ENCODE data around the gene OR13H1.
"Not testable (repeated sequence)": the region's sequence is repeated elsewhere in the genome, so short reads cannot be mapped to it uniquely, and the experiment has no call there.

Gene OR13H1, protein sequence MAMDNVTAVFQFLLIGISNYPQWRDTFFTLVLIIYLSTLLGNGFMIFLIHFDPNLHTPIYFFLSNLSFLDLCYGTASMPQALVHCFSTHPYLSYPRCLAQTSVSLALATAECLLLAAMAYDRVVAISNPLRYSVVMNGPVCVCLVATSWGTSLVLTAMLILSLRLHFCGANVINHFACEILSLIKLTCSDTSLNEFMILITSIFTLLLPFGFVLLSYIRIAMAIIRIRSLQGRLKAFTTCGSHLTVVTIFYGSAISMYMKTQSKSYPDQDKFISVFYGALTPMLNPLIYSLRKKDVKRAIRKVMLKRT

DNA sequence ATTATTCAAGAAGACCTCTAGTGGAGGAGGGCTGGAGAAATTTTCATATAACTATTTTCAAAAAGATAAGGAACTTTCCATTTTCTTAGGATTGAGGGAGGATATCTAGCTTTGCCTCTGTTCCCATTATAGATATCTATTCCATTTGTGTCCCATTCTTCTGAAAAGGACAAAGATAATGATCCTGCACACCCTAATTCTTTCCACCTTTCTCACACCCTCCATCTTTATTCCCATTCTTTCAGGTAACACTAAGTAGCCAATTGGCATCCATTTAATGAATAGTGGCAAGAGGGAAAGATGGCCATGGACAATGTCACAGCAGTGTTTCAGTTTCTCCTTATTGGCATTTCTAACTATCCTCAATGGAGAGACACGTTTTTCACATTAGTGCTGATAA lies at the start of gene OR13H1:
Gene OR13H1 (plus strand): TSS at position 301 of the 400 bp plus-strand sequence. CDS start 0 bp downstream, at position 301.
- no peak for DNase-seq

DNA sequence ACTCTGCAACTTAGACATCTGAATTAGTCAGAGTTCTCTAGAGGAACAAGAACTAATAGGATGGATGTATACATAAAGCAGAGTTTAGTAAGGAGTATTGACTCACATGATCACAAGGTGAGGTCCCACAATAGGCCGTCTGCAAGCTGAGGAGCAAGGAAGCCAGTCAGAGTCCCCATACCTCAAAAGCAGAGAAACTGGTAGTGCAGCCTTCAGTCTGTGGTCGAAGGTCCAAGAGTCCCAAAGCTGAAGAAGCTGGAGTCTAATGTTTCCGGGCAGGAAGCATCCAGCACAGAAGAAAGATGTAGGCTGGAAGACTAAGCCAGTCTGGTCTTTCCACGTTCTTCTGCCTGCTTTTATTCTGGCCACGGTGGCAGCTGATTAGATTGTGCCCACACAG lies 42.3 kb upstream of the OR13H1 start:
- DNase-seq, result not testable (repeated sequence)

DNA sequence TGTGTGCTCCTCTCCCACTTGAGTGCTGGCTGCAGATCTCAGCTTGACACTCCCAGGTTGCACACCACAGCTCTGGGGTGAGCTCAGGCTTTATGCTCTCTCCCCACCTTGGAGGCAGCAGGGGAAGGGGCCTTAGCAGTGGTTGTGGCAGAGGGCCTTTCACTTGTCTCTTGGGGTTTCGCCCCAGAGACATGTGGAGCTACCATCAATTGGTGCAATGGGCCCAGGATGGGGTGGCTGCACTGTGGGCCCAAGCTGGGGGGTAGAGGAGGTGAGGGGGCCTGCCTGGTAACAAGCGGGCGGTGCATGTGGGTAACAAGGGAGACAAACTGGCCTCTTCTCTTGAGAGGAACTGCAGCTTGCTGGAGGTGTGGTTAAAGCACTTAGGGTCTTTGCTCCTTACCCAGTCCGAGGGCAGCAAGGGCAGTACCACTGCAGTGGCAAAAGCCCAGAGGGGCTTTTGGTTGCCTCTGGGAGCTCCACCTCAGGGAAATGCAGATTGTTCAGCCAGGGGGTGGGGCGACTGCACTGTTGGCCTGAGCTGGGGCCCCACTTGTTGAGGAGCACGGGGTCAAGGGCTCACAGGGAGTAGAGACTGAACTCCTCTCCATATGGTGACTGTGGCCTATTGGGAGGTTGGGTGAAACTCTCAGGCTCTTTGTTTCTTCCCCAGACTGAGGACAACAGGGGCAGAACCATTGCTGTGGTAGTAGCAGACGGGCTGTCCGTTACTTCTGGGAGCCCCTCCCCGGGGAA lies 30.5 kb upstream of the OR13H1 start:
- DNase-seq, result no peak

DNA sequence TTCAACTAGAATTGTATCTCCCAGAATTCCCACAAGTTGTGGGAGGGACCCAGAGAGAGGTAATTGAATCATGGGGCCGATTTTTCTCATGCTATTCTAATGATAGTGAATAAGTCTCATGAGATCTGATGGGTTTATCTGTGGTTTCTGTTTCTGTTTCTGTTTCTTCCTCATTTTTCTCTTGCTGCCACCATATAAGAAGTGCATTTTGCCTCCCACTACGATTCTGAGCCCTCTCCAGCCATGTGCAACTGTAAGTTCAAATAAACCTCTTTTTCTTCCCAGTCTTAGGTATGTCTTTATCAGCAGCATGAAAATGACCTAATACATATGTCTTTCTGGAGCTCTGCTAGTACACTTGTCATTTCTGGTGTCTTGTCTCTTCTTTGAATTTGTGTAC lies 22.1 kb upstream of the OR13H1 start:
- no peak for DNase-seq

DNA sequence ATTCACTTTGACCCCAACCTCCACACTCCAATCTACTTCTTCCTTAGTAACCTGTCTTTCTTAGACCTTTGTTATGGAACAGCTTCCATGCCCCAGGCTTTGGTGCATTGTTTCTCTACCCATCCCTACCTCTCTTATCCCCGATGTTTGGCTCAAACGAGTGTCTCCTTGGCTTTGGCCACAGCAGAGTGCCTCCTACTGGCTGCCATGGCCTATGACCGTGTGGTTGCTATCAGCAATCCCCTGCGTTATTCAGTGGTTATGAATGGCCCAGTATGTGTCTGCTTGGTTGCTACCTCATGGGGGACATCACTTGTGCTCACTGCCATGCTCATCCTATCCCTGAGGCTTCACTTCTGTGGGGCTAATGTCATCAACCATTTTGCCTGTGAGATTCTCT lies 344 bp downstream of the OR13H1 start:
- DNase-seq, result no peak

DNA sequence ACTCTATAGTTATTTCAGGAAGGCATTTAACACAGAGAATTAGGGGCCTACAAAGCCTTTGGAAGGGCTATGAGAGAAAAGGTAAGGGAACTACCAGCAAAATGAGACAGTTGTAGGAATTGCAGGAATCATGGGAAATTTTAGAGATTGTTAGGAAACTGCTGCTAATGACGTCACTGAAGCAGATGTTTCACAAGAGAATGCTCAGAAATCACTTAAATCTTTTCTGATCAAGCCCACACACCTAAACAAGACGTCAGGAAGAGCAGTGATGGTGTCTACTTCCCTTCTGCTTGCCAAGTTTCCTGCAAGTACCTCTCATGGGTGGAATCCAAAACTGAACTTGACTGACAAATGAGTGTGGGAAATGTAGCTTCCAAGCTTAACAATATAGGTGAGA lies 5.1 kb downstream of the OR13H1 start:
- no peak for DNase-seq

DNA sequence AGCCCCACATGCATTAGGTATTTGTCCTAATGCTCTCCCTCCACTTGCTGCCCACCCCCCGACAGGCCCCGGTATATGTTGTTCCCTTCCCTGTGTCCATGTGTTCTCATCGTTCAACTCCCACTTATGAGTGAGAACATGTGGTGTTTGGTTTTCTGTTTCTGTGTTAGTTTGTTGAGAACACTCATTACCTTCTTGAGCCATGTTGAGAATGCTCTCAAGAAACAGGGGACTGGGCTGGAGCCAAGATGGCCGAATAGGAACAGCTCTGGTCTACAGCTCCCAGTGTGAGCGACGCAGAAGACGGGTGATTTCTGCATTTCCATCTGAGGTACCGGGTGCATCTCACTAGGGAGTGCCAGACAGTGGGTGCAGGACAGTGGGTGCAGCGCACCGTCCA lies 8.6 kb downstream of the OR13H1 start:
- DNase-seq, result not testable (repeated sequence)

DNA sequence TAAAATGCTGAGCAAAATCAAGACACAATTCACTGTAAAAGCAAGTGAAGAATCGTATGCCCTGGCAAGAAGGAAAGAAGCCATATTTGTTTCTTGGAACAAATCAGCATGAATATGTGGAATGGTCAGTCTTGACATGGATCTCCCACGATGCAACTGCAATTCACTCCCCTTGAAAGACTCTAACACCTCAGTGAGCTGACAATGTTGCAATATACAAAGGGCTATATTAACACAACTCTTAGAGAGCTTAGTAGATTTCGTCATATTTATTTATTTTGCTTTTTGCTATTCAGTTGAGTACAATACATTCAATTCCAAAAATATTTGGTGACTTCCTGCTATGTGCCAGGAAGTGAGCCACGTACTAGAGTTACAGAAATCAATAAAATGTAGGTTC lies 14.7 kb downstream of the OR13H1 start:
- no peak for DNase-seq

DNA sequence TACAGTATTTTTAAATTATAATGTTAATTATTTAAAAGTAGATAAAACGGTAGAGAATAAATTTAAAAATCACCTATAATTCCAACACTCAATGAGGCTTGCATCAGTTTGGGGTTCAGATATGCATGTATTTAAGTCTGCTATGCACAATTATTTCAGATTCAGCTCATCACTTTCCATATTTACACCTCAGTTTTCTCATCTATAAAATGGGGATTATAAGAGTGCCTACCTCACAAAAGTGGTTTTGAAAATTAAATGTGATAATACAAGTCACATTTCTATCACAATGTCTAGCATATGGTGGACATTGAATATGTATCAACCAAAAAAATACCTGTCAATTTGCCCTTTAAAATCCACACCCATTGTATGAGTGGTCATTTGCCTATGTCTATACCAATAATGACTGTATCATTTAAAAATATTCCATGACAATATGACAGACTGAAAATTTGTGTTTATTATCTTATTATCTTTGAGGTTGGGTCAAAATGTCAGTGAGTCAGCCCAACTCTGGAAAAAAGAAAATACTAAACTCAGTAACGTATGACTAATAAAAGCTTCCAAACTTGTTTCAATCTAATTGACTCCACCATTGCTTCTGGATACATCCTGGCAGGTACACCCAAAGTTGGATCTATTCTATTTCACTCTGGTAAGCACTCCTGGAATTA lies 20.8 kb downstream of the OR13H1 start:
- DNase-seq, result no peak

DNA sequence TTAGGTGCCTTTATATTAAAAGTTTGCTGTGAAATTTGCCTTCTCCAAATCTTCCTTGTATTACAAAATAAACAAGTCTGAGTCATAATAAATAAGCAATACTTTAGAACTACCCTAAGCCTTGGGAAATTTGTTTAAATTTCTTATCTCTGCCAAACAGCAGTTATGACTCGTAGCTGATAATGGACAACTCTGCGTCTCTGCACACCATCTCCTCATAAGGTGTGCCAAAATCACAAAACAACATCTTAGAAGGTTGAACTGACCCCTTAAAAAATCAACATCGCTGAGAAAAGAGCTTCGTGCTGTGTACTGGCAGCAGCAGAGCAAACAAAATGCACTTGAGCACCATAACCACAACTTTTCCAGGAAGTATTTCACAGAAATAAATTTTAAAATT lies 22.0 kb downstream of the OR13H1 start:
- no peak for DNase-seq

DNA sequence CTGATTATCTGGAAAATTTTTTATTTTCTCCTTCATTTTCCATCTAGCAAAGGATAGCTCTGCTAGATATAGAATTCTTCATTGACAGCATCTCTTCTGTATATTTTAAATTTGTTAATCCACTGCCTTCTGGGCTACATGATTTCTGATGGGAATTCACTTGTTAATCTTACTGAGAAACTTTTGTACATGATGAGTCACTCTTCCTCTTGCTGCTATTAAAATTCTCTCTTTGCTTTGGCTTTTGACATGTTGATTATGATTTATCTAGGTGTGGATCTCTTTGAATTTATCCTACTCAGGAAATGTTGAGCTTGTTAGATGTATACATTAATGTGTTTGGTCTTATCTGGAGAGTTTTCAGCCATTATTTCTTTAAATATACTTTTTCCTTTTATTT lies 27.5 kb downstream of the OR13H1 start:
- DNase-seq, result no peak

DNA sequence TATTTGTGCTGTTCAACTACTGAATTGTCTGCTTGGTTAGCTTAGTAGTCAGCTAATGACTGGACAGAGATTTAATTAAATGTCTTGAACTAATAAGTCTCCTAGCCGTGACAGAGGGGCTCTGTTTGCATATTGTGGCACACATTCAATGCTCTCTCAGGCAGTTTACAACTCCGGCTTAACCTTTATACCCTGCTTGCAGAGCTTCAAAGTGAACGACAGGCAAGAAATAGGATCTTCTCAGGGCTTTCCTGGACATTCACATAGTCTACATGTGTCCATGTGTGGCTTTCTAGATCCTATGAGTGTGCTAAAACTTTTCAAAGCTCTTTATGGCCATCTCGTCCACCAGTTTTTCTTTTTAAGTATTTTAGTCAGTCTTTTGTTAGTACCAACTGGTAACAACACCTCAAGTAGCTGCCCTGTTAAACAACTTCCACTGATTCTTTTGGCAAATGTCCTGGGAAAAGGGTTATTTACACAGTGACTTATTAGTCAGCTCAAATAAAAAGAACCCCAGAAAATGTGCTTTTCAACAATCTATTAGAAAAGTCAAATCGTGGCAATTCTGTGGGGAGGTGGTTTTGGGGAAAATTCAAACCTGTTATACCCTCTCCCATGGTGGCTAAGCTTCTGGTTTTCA lies 28.6 kb downstream of the OR13H1 start:
- DNase-seq, result no peak

DNA sequence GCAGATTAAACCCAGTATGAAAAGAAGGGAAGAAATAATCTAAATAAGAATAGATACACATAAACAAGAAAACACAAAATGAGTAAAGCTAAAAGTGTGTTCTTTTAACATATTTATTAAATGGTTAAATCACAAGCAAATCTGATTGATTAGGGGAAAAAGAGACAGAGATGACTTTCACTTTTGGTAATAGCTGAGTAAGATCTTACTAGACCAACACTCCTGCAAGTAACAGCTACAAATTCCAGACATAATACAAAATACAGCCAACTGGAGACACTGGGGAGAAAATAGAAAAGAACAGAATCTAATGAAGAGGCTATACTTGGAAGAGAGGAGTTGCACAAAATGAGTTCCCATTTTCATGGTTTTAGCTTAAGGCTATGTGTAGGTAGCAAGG lies 33.5 kb downstream of the OR13H1 start:
- DNase-seq, result no peak

DNA sequence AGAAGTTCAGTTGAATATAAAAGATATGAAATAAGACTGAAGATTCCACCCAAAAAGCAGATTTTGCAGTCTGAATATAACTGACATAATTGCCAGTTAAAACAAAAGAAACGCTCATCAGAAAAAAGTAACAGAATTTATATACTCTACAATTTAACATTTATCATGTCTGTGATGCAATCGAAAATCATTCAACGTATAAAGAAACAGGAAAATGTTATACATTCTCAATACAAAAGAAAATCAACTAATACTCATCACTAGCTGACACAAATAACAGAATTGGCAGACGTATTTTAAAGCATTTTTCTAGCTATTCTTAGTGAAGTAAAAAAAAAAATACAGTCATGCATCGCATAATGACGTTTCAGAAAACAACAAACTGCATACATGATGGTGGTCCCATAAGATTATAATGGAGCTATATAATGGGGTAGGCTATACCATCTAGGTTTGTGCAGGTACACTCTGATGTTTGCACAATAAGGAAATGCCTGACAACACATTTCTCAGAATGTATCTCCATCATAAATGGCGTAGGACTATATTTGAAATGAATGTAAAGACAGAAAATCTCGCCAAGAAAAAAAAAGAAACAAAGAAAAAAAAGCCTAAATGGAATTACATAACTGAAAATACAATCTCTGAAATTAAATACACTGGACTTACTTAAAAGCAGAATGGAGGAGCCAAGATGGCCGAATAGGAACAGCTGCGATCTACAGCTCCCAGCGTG lies 34.3 kb downstream of the OR13H1 start:
- no peak for DNase-seq

DNA sequence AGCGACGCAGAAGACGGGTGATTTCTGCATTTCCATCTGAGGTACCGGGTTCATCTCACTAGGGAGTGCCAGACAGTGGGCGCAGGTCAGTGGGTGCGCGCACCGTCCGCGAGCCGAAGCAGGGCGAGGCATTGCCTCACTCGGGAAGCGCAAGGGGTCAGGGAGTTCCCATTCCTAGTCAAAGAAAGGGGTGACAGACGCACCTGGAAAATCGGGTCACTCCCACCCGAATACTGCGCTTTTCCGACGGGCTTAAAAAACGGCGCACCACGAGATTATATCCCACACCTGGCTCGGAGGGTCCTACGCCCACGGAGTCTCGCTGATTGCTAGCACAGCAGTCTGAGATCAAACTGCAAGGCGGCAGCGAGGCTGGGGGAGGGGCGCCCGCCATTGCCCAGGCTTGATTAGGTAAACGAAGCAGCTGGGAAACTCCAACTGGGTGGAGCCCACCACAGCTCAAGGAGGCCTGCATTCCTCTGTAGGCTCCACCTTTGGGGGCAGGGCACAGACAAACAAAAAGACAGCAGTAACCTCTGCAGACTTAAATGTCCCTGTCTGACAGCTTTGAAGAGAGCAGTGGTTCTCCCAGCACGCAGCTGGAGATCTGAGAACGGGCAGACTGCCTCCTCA lies 35.0 kb downstream of the OR13H1 start:
- DNase-seq, result not testable (repeated sequence)

DNA sequence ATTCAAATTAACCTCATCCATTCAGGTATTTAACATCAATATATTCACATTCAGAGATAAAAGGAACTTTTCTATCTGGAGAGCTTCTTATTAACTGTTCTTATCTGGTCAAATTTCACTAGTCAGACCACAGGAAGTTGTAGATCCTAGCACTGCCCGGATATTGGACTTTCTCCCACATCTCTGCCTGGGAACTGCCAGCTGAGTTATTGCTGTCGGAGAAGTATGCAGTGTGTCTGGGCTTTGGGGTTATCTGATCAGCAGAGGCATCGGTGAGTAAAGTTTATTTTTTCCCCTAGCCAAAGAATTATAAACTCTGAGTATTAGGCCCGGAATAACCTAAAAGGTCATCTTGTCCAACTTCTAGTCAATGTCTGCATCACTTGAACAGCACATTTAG lies 45.1 kb downstream of the OR13H1 start:
- DNase-seq, result no peak
